NCI-H526 treated with DMSO at 0.1 percent for 48 hours (cell line): ENCODE results near the gene OLFM3.

Experiments used
- DNase-seq: peaks from one replicate; lab custom pipeline; 2025; lab: John Stamatoyannopoulos, UW

OLFM3 gene

DNA sequence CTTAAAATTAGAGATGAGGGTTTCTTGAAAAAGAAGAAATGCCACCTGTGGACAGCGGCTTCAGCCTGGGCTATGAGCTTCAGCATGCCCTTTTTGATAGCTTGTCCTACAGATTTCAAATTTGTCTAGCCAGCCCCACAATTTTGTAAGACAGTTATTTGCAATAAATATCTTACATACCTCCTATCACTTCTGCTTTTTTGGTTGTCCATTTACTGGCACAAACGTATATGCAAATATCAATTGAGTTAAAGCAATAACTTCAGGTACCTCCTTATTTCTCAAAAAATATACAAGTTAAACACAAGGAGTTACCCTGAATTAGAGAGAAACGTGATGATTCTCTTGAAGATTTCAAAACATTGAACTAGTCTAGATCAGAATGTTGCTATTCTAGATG is 53.5 kb downstream of the OLFM3 start:
- DNase-seq = no peak

DNA sequence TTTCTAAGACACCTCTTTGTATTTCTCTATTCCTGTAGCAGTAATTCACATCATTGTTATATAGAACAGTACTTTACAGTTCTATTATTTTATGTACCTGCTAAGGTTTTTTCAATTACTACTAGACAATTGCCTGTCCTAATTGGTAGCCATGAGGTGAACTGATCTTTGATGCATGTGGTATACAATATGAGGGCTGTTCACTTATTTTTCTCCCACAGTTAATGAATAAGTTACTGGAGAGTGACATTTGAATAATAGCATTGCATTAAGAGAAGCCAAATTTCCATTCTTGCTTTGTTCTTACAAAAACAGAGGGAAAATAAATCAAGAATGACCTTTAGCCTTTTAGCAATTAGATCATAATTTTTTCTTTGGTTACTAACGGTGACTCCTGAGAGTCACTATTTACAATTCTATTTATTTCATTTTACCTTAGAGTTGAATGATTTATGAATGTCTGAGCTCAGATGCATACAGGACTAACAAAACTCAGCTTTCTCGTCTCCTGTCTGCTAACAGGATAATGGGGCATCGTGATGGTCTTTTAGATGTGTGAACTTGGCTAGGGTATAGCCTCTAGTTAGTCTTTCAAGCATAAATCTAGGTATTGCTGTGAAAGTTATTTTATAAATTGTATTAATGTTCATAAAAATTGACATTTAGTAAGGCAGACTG is 54.1 kb downstream of the OLFM3 start:
- no peak for DNase-seq

DNA sequence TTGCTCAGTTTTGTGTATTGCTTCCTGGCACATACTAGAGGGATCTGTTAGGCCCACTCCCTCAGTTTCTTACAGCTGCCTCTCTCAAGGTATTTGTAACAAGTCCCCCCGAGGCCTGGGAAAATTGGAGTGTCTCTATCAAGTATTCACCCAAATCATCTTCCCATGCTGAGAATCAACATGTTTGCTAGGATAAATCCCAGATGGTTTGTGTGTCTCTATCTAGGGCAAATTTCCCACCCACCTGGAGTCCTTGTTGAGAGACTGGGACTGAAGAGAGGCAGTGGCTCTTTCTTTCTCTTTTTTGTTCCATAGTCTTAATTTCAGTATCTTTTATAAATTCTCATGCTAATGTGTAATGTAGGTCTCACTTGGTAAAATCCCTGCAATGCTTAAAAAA is 58.0 kb downstream of the OLFM3 start:
- DNase-seq = no peak

DNA sequence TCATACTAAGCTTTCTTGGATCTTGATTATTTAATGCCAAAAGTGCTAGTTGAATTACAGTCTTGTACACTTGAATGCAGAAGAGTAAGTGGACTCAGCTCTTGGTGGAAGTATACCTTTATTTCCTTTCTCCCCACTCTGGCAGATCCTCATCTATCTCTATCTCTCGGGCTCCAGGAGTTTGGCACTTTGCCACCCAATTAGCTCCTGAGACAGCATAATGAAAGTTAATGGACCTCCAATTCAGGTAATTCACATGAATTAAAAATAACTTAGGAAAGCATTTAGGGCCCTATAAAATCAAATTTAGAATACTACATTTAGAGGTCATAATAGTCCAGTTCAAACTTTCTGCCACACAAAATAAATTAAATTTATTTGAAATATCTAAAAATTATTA is 67.4 kb downstream of the OLFM3 start:
- DNase-seq = no peak

DNA sequence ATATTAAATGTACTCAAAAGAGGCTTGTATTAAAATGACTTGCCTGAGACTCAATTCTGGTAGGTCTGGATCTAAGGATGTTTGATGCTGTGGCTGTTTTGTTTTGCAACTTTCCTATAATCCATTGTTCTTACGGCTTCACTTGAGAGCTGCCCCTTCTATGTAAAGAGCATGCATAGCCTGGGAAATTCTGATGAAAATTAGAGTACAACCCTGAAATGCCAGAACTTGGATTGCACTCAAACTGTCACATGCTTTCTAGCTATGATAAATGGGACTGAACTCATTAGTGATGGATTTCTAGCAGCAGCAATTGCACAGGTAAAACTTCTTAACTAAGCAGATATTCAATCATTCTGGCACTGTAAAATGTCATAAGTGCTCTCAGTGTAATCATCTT is 67.9 kb downstream of the OLFM3 start:
- no peak for DNase-seq

DNA sequence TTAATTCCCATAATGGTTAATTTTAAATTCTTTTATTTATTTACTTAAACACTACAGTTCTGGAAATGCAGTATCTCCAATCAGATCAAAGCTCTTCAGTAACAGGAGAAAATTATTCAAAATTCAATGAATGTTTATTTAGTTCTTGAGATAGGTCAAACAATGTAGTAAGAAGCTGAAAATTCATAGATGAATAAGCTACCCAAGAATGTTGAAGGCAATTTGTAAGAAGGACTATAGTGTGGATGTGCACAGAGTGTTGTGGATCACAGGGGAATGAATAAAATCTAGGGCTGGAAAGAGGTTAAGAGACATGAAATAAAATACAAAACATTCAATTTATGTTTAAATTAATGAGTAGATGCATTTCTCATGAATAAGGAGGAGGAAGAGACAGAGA is 72.0 kb downstream of the OLFM3 start:
- DNase-seq = no peak

DNA sequence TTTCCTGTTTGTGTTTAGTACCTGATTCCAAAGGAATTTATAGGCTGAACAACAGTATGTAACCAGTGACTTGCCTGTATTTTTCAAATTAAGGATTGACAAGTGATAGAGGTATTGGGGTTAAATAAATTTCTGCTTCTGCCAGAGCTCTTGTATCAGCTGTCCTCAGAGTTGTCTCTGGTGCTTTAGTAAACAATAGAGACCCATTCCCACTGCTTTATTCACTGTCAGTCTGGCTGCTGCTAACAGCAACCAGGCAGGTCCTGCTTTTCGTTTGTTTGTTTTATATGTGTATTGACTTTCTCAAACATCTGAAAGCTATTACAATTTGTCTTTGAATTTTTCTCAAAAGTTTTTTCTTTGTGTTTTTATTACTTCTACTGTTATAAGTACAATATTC is 76.1 kb downstream of the OLFM3 start:
- no peak for DNase-seq

DNA sequence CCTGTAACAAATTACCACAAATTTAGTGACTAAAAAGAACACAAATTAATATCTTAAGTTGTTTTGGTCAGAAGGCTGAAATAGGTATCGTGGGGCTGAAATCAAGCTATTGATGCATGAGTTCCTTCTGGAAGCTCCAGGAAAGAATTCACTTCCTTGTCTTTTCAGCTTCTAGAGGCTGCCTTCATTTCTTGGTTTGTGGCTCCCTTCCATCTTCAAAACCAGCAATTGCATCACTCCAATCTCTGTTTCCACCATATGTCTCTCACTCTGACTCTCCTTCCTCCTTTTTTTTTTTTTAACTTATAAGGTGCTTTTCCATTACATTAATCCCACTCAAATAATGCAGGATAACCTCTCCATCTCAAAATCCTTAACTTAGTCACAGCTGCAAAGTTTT is 78.4 kb downstream of the OLFM3 start:
- no peak for DNase-seq

DNA sequence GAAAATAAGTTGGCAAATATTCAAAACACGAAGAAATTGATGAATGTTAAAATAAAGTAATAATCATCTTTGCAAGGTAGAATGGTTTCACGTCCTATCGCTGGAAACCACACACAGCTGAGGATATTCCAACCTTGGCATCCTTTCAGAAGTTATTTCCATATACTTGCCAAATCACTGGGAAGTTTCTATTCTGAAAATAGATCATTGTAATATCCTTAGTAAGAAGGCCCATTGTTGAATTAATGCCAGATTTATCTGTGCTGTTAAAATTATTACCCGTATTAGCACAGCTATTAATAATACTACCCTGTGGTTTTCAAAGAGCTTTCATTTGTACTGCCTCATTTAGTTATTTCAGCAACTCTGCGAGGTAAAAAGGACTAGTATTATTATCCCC is 81.1 kb downstream of the OLFM3 start:
- DNase-seq = no peak

DNA sequence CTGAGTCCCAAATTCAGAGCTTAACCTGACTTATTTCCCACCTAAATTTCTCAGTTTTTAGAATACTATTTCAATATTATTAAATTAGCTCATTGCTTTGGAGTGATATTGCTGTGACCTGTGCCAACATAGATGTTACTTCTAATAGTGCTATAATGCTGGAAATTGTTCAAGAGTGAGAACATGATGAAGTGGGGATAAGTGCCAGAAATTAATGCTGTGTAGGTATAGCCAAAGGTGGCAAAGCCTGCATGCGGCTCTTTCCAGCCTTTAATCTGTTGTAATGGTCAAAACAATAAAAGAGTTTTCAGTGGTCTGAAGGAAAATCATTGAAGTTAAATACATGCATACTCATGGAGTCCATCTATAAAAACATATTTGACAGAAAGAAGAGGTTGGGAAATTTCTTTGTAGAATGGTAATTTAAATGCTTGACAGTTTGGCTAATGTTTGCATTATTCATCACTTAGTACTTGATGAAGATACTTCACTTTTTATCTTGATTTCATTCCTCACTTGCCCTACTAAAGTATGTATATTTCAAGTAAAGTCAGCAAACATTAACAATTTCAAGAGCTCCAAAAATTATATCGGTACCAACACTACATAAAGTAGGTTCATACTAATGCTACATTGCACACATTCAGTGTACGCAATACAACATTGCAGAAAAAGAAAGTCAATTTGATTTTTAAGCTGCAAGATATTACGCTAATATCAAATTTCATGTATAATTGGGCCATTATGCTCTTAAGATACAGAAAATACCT is 82.1 kb downstream of the OLFM3 start:
- no peak for DNase-seq

DNA sequence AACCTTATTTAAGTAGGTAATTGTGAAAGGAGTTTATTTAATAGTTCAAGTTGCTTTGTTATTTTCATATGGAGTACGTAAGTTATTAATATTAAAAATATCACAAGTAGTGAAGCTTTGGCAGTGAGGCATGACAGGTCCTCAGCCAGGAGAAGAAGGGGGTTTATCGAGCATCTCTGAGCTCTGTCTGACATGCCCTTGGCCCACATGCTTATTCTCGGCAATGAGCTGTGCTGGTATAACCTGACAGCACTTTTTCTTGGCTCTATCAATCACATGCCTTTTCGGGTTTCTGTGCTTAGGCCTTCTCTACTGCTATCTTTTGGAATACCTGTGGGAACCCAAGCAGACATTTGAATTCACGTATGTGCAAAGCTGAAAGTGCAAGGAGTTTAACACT is 84.8 kb downstream of the OLFM3 start:
- DNase-seq = no peak

DNA sequence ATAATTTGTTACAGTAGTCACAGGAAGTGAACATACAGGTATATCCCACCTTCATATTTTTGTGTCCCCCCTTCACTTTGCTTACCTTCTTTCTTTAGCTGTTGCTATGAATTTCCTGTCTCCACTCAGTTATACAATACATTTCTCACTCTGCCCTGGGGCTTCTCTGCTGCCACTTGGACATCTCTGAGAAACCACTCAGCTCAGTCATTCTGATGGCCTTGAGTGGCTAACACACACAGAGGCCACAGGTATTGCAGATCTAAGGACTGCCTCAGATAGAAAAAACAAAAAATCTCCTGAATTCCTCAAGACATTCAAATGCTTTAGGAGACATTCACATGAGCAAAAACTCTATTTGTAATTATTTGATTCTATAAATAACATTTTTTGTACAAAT is 87.7 kb downstream of the OLFM3 start:
- DNase-seq = no peak

DNA sequence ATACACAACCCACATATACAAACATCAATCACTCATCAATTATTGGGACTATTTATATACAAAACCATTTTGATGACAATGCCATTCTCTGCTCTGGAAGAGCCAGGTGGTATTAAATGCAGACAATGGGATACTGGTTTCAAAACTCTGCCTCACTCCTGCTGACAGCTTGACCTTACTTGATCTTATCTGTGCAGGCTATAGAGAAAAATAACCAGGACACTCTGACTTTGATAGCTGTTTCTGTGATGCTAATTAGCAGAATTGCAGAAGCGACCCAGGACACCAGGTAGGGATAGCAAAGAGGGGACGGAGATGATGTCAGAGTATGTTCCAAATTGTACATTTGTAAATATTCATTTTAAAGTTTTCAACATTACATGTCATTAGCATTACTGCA is 89.5 kb downstream of the OLFM3 start:
- no peak for DNase-seq

DNA sequence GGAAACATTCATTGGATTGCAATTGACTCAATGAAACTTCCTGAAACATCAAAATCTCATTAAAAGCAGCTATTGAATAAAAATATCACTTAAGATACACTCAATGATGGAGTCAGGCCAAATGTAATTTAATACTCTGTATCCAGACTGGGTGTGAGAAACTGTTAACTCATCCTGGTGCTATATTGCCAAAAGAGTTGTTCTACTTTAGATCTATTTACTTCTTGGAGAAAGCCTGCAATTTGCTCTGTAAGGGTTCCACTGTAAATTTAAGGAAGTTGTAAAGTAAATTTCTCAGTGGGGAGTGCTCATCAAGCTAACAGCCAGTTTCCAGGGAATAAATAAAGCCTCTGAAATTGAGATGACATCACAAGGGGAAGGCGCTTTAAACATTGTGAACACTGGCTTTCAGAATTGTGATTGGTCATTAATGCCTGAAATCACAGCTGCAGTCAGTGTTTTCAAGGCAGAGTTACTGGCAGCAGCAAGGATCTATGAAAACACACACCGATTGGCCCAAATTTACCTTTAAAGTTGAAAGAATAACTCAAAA is 91.4 kb downstream of the OLFM3 start:
- DNase-seq = no peak

DNA sequence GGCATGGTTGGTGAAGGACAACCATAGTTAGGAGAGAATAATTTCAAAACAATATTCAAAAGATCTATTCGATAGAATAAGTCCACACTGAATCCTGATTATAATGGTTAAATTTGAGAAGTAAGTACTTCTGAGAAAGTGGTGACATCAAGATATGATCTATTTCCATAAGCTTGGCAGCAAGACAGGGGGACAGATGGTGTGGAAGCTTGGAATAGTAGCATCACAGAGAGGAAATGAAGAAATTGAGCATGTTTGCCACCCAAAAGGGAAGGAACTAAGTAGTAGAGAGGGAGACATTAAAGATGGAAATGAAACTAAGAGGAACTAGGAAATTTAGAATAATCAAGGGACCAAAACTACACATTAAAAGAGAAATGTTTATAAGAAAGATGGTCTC is 94.5 kb downstream of the OLFM3 start:
- DNase-seq = no peak

DNA sequence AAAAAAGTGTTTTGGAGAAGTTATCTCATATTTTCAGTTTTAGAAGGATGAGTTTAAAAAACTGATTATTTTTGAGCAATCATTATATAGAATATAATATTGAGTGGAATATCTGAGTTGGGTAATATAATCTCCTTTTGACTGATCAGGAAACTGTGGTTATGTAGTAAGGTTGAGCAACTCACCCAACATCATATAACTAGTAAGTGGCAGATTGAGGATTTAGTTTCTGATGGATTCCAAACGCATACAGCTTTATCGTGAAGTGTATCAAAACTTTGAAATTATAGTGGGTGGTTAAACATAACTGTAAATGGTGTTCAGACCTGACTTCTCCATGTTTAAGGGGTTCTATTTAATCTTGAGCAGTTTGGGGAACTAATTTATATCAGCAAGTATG is 98.6 kb downstream of the OLFM3 start:
- no peak for DNase-seq

DNA sequence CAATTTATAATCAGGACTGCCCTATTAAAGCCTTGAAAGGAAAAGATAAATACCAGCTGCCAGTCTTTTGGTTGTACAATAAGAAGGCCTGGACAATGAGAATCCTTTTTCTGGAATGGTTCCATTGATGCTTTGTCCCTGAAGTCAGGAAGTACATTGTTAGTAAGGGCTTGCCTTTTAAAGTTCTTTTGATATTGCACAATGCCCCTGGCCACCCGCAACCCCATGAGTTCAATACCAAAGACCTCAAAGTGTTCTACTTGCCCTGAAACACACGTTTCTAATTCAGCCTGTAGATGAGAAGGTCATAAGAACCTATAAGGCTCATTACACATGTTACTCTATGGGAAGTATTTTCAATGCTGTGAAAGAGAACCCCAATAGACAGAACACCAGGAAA is 112.1 kb downstream of the OLFM3 start:
- DNase-seq = no peak

DNA sequence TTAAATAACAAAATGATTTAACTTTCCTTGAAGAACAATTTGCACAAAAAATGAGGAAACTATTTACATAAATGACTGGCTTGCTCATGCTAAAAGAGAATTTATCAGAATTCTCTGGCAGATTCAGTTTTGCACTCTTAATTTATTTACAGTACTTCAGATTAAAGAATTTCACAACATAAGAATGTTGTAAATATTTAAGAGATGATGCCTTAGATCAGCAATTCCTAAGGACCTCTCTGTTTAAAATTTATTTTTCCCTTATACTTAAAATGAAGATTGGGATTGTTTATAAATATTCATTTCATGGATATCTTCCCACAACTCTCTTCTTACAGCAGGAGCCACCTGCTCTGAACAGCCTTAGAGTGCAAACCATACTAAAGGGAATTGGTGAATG is 120.8 kb downstream of the OLFM3 start:
- DNase-seq = no peak

DNA sequence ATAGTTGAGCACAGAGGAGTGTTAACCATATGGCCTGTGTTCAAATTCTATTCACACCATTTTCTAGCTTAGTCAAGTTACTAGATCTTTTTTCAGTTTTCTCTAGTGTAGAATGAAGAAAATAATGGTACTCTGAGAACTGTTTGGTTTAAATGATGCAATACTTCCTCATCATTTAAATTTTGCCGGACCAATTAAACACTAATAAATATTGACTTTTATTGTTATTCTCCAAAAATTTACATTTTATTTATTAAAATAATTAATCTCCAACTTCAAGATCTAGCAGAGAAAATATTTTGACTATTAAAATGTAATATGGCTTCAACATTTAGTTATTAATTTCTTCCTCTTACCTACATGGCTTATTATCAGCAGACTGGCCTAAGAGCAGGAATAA is 123.1 kb downstream of the OLFM3 start:
- DNase-seq = no peak

DNA sequence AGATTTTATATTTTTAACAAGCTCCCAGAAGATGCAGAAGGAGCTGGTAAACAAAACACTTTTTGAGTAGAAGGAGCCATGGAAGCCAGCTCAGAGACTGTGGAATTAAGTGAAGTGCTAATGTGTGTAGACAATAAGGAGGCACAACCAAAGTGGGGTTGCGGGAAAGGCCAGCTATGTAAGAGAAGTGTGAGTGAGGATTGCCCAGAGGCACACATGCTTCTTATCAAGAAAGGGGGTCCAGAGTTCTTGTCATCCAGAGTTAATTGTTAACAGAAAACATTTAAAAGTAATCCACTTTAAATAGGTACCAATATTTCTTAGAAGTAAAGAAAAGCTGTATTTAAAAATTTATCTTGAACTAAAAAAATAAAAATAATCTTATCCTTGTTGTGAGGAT is 136.8 kb downstream of the OLFM3 start:
- no peak for DNase-seq

DNA sequence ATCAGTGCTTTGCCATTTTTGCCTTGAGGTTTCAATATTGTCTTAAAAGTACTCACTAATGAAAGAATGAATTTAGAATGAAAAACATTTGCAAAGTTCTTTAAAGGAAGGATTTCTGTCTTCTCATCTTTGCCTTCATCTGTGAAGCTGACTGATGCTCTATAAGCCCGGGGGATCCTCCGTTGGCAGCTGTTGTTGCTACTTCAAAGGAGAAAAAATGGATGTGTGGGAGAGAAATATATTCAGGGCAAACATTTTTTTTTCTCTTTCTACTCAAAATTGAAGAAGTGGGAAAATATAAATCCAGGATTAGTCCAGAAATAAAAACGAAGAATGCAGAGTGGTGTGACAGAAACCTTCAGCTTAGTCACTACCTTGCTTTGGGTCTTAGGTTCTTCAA is 142.5 kb downstream of the OLFM3 start:
- DNase-seq = no peak

DNA sequence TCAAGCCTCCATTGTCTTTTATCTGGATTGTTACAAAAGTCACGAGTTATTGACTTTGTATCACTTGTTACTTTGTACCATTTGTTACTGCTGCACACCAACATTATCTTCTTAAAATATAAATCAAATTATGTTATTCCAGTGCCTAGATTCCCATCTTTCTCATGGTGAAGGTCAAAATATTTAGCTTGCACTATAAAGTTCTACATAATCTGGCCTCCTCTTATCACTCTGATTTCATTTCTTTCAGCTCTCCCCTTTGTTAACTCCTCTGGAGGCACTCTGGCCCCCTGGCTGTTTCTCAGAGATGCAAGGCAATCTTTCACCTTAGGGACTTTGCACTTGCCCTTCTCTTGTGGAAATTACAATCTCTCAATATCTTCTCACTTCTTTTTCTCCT is 143.8 kb downstream of the OLFM3 start:
- no peak for DNase-seq

DNA sequence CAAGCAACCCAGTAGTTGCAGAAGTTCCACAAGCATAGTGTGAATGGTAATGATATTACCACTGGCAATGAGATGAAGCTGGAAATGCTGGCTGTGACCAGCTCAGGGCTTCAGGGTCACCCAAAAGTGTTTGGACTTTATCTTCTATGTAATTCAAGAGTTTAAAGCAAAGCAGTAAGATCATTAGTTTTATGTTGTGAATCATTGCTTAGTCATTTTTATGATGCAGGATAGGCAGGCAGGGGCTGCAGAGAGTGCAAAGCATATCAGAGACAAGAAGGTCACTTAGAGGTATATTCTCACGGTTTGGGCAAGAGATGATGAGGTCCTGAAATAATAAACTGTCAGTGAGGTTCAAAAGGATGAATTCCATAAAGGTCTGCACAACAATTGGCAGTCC is 147.4 kb downstream of the OLFM3 start:
- DNase-seq = no peak

DNA sequence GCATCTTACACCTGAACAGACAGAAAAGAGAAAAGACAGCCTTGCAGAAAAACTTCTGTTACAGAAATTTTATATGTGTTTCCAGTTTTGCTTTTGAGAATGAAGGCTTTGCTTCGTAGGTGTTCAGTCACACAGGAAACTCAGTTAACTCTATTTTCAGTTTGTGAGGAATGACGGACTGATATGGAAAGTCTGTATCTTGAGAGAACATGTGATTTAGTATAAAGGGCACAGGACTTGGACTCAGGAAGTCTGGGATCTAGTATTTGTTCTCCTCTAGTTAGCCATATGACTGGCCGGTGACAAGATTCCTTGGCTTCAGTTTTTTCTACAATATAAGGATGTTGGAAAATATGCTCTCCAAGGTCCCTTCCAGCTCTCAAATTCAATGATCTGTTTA is 149.1 kb downstream of the OLFM3 start:
- no peak for DNase-seq
